ENCODE measurements around the gene RBM38. TPM values are rescaled to one million over a fixed set of nuclear protein-coding genes. Genes with fewer than 3 reads are reported as not detected.
A peak's percentile ranks its signal among the peaks of the same experiment; 100 is the strongest.

Gene RBM38
- total and polyA plus RNA-seq, 10 of the 15 experiments (the other 5 are each of a cell fraction or from before 2014, with no cell fraction given) = 0.32 to 118 (median 25.2) TPM

GRCh38 chr20:57401565-57401918, 10.3 kb downstream of the RBM38 start:
- DNase-seq (ENCODE audit: low read depth, low spot score) (no peak), ATAC-seq (no peak), FAIRE-seq (no peak)
- ChIA-PET CTCF (interaction anchor here (0.7 to 3.9 kb wide), 11 partner anchors 20 to 216 kb away, joined by 3 to 26 read pairs (median 4); no protein-coding TSS in a partner anchor), SMC1A (ENCODE audit: uncharacterized antibody, unreplicated experiment) (interaction anchor here (1.1 to 2.2 kb wide), 11 partner anchors 10 to 97 kb away, joined by 3 to 13 read pairs (median 4); no protein-coding TSS in a partner anchor), POLR2A (interaction anchor here (0.7 to 6.9 kb wide), 11 partner anchors 9 to 95 kb away, joined by 3 to 58 read pairs (median 4); partner anchors contain the start of gene RBM38), RAD21 (ENCODE audit: unreplicated experiment) (interaction anchor here (1.1 to 4.8 kb wide), 8 partner anchors 11 to 81 kb away, joined by 3 to 52 read pairs (median 6); partner anchors contain the start of gene RBM38)
- H3K4me2 ChIP-seq (ENCODE audit: control insufficient read depth, insufficient read depth) = peak overlapping the region; percentile 99; the same call in 1 of the 2 replicates
- peak overlapping the region; percentile 72; the same call in 1 of the 2 replicates for H3K4me3 ChIP-seq
- H3K9me3 ChIP-seq (replicated peaks; ENCODE audit: control insufficient read depth, insufficient read depth, low read length) = no peaks in the 10 kb centered on the region
- H4K20me1 ChIP-seq (ENCODE audit: control insufficient read depth, insufficient read depth) = peaks cover 3% of the 10 kb centered on the region
- H3K79me2 ChIP-seq (ENCODE audit: control insufficient read depth, insufficient read depth, low read length) = peaks cover 64% of the 10 kb centered on the region
- TF ChIP-seq TCF3 (IDR thresholded peaks at IDR 0.05; ENCODE audit: borderline replicate concordance, insufficient read depth, low read depth, low read length) (no peak), POU2F2 (IDR thresholded peaks at IDR 0.05; ENCODE audit: borderline replicate concordance, low read depth, low read length) (0 out of 3 replicates have a peak, but pooled peaks have one; percentile 24), POLR2A (IDR thresholded peaks at IDR 0.05; ENCODE audit: low read depth, low read length) (0 out of 2 replicates have a peak, but pooled peaks have one; percentile 1)
- H3K4me1 ChIP-seq (ENCODE audit: control insufficient read depth, insufficient read depth, low read length) = peaks cover 49% of the 10 kb centered on the region
- 97% methylated on average over 7 of the region's 7 CpGs for WGBS (ENCODE audit: insufficient coverage, insufficient replicate concordance, low lambda C conversion rate, missing lambda C conversion rate)
- H2AFZ ChIP-seq (ENCODE audit: control insufficient read depth, low read depth, low read length) = no peak overlapping the region
- in situ Hi-C loops (cut with MboI) (loop anchor here (5.0 kb wide), 1 partner anchor 81 kb away; no protein-coding TSS in a partner anchor), intact Hi-C loops (cut with micrococcal nuclease; ENCODE audit: unreplicated experiment) (no loop called here)
- no peaks in the 10 kb centered on the region for H3K27me3 ChIP-seq (replicated peaks in 1 of 2; ENCODE audit: control insufficient read depth in 2 of 2, insufficient read depth in 2 of 2, low read length in 1 of 2)
- no TSS peak for BruUV-seq (replicated peaks)
- peaks cover 34 to 44% of the 10 kb centered on the region in 2 experiments for H3K36me3 ChIP-seq (ENCODE audit: control insufficient read depth in 2 of 2, insufficient read depth in 2 of 2, low read length in 1 of 2)
- no peak overlapping the region for H3K9ac ChIP-seq (ENCODE audit: control insufficient read depth, insufficient read depth, low read length)
- H3K27ac ChIP-seq (ENCODE audit: control insufficient read depth, insufficient read depth) = peak overlapping the region; percentile 97

- no TSS peak for BruUV-seq (replicated peaks)
- Histone ChIP-seq H4K20me1 (ENCODE audit: control insufficient read depth, insufficient read depth) (no peaks in the 10 kb centered on the region; the same call in none of the 2 replicates), H3K36me3 (ENCODE audit: control insufficient read depth in 2 of 2, insufficient read depth in 2 of 2, low read length in 1 of 2) (peaks cover 32 to 44% of the 10 kb centered on the region in 2 experiments), H3K4me3 (no peak overlapping the region), H3K4me1 (ENCODE audit: control insufficient read depth, insufficient read depth, low read length) (peaks cover 40% of the 10 kb centered on the region), H3K79me2 (ENCODE audit: control insufficient read depth, insufficient read depth, low read length) (peaks cover 55% of the 10 kb centered on the region), H3K27ac (ENCODE audit: control insufficient read depth, insufficient read depth) (no peak overlapping the region), H3K9me3 (replicated peaks; ENCODE audit: control insufficient read depth, insufficient read depth, low read length) (no peaks in the 10 kb centered on the region), H3K27me3 (replicated peaks in 1 of 2; ENCODE audit: control insufficient read depth in 2 of 2, insufficient read depth in 2 of 2, low read length in 1 of 2) (no peaks in the 10 kb centered on the region), H3K4me2 (ENCODE audit: control insufficient read depth, insufficient read depth) (no peak overlapping the region), H3K9ac (ENCODE audit: control insufficient read depth, insufficient read depth, low read length) (no peak overlapping the region), H2AFZ (ENCODE audit: control insufficient read depth, low read depth, low read length) (no peak overlapping the region)
- TF ChIP-seq POU2F2 (IDR thresholded peaks at IDR 0.05; ENCODE audit: borderline replicate concordance, low read depth, low read length) = no peak
- TF ChIP-seq POLR2A (IDR thresholded peaks at IDR 0.05; ENCODE audit: low read depth, low read length) = peak; percentile 69
- SMC1A ChIA-PET (ENCODE audit: uncharacterized antibody, unreplicated experiment) = interaction anchor here (1.1 to 2.2 kb wide), 8 partner anchors 10 to 93 kb away, joined by 3 to 13 read pairs (median 4); no protein-coding TSS in a partner anchor
- in situ Hi-C loops (cut with MboI) = loop anchor here (5.0 kb wide), 1 partner anchor 80 kb away; no protein-coding TSS in a partner anchor
- POLR2A ChIA-PET = interaction anchor here (1.0 to 6.9 kb wide), 7 partner anchors 9 to 81 kb away, joined by 3 to 58 read pairs (median 5); partner anchors contain the start of gene RBM38
- WGBS (ENCODE audit: insufficient coverage, insufficient replicate concordance, low lambda C conversion rate, missing lambda C conversion rate) = 95% methylated on average over 30 of the region's 32 CpGs
- RAD21 ChIA-PET (ENCODE audit: unreplicated experiment) = interaction anchor here (1.1 to 3.1 kb wide), 3 partner anchors 10 to 23 kb away, joined by 4 to 20 read pairs (median 5); no protein-coding TSS in a partner anchor
- no peak for ATAC-seq
- CTCF ChIA-PET = interaction anchor here (0.7 to 3.9 kb wide), 10 partner anchors 10 to 215 kb away, joined by 3 to 26 read pairs (median 4); no protein-coding TSS in a partner anchor
- no peak for DNase-seq (ENCODE audit: low read depth, low spot score)
- intact Hi-C loops (cut with micrococcal nuclease; ENCODE audit: unreplicated experiment) = no loop called here
- FAIRE-seq = no peak
Measured at GRCh38 chr20:57402206-57403125, 11.3 kb downstream of the RBM38 start.

All from GM12878 (cell line).